K562 (cell line): ENCODE measurements around the gene AAK1. TPM values are rescaled to one million over a fixed set of nuclear protein-coding genes. Genes with fewer than 3 reads are reported as not detected.

ENCODE experiments used
- ATAC-seq: fragments of 200-7000 bp; cut with Tn5 transposase; 3 replicates; pipeline ENCODE4 v1.9.1; 2020; ENCODE audit warnings: moderate library complexity
- BruUV-seq: library from RNA; stranded (reverse); fragments of 400-500 nt; replicated peaks from 2 replicates; lab custom pipeline; 2021; lab: Mats Ljungman, UMichigan
- CTCF ChIA-PET: fragments of 300-600 bp; formaldehyde crosslinking; extraction: SDS; loops from one replicate; lab custom pipeline; 2021; ENCODE audit warnings: low intra/inter-chr PET ratio; lab: Yijun Ruan, JAX
- POLR2A ChIA-PET: fragments of 300-600, 350-650 bp; sonication (Branson Sonifier 250); formaldehyde crosslinking; extraction: SDS; loops from one replicate; lab custom pipeline; 2021; ENCODE audit warnings: antibody characterized with exemption, inconsistent platforms; lab: Yijun Ruan, JAX
- DNase-seq, 4 experiments: peaks; one replicate each; pipeline versions ENCODE4 v3.0.0 to v3.0.0-alpha.2; 2011 to 2018; ENCODE audit warnings: low spot score in 3 of 4, mixed read lengths in 3 of 4; ENCODE audit errors: extremely low read depth in 1 of 4
- FAIRE-seq: peaks from 2 replicates; lab custom pipeline; 2011; peaks lifted over from hg19 to GRCh38; lab: Jason Lieb, UNC
- H2AFZ ChIP-seq: 2 replicates; pipeline ENCODE4 v1.6.0; 2011; ENCODE audit warnings: low read depth, low read length, control low read depth, inconsistent platforms
- H3K27ac ChIP-seq: fragments of 200-600 bp; 3 replicates; pipeline ENCODE4 v1.8.0; 2011; ENCODE audit warnings: low read depth, mild to moderate bottlenecking, control low read depth, inconsistent platforms, low read length, moderate library complexity, mixed read lengths; ENCODE audit errors: extremely low read depth
- H3K27me3 ChIP-seq, 2 experiments: fragments of 300-600 bp in 1 of 2; 2 replicates in 1 of 2; 3 replicates in 1 of 2; pipeline versions ENCODE4 v1.6.0 to v1.8.0; 2011; ENCODE audit warnings: inconsistent platforms in 2 of 2, low read length in 2 of 2, mild to moderate bottlenecking in 1 of 2, mixed read lengths in 1 of 2, moderate library complexity in 1 of 2; ENCODE audit not compliant: control insufficient read depth in 2 of 2, insufficient read depth in 2 of 2
- H3K36me3 ChIP-seq: fragments of 300-600 bp; 3 replicates; pipeline ENCODE4 v1.8.0; 2011; ENCODE audit warnings: mild to moderate bottlenecking, low read length, inconsistent platforms; ENCODE audit not compliant: control insufficient read depth, insufficient read depth
- H3K4me1 ChIP-seq, 2 experiments: fragments of 200-600 bp in 1 of 2; replicated peaks in 1 of 2; 2 replicates in 1 of 2; 3 replicates in 1 of 2; pipeline versions ENCODE4 v1.5.1 to v1.8.0; 2011; ENCODE audit warnings: inconsistent platforms in 2 of 2, low read length in 2 of 2, mild to moderate bottlenecking in 1 of 2, mixed read lengths in 1 of 2, moderate library complexity in 1 of 2; ENCODE audit not compliant: control insufficient read depth in 2 of 2, insufficient read depth in 2 of 2
- H3K4me2 ChIP-seq: 2 replicates; pipeline ENCODE4 v1.6.1; 2011; ENCODE audit warnings: low read length, control low read depth, inconsistent platforms, mixed read lengths; ENCODE audit not compliant: insufficient read depth
- H3K4me3 ChIP-seq: fragments of 200-600 bp; sonication (generic), shearing (Covaris generic); 2 replicates; pipeline ENCODE4 v1.5.1; 2016; ENCODE audit warnings: control low read depth, inconsistent platforms
- H3K79me2 ChIP-seq: fragments of 200-600 bp; 3 replicates; pipeline ENCODE4 v1.8.0; 2011; ENCODE audit warnings: low read length, inconsistent platforms; ENCODE audit not compliant: control insufficient read depth, insufficient read depth
- H3K9ac ChIP-seq, 2 experiments: 2 replicates each; pipeline versions ENCODE4 v1.6.0 to v1.6.1; 2011; ENCODE audit warnings: low read depth in 2 of 2, low read length in 2 of 2, control low read depth in 1 of 2, inconsistent platforms in 1 of 2, mild to moderate bottlenecking in 1 of 2, mixed read lengths in 1 of 2; ENCODE audit not compliant: insufficient read depth in 1 of 2
- H3K9me1 ChIP-seq: one replicate; pipeline ENCODE4 v1.6.0; 2011; ENCODE audit warnings: inconsistent platforms, mild to moderate bottlenecking, low read length, moderate library complexity; ENCODE audit not compliant: control insufficient read depth, insufficient read depth
- H3K9me3 ChIP-seq: replicated peaks from 2 replicates; pipeline ENCODE4 v1.5.1; 2011; ENCODE audit warnings: low read depth, low read length, inconsistent platforms; ENCODE audit not compliant: control insufficient read depth, insufficient read depth
- H4K20me1 ChIP-seq: replicated peaks from 2 replicates; pipeline ENCODE4 v1.6.1; 2011; ENCODE audit warnings: low read length, inconsistent platforms, mixed read lengths; ENCODE audit not compliant: control insufficient read depth, insufficient read depth
- KAT2B ChIP-seq: IDR thresholded peaks from one replicate; pipeline ENCODE4 v1.6.1; 2012; ENCODE audit warnings: low read depth, mild to moderate bottlenecking, control low read depth, inconsistent platforms, low read length, moderate library complexity
- MED1 ChIP-seq: sonication (generic); formaldehyde crosslinking; IDR thresholded peaks from 2 replicates; pipeline ENCODE4 v1.8.1; 2023; ENCODE audit warnings: missing genetic modification reagents, borderline replicate concordance
- TCFL5 ChIP-seq: fragments of 250-450 bp; sonication (Bioruptor Pico); conservative IDR thresholded peaks from 2 replicates; pipeline ENCODE4 v1.6.1; 2021; ENCODE audit warnings: mild to moderate bottlenecking, moderate library complexity, matching md5 sums
- WGBS: fragments of 100-300 bp; shearing (Covaris generic); methylation state at CpG from one replicate; pipeline ENCODE4 v1.1.6; 2016; ENCODE audit warnings: low coverage, mixed read lengths; ENCODE audit not compliant: insufficient coverage; ENCODE audit errors: missing lambda C conversion rate; 5-methylcytosine and 5-hydroxymethylcytosine counted together
- in situ Hi-C: fragments of 300-500 bp; cut with MboI; formaldehyde crosslinking; loops from 4 replicates; pipeline ENCODE4 v1.15.0; 2018; ENCODE audit warnings: inconsistent platforms, mixed read lengths
- intact Hi-C: fragments of 100-400 bp; cut with micrococcal nuclease; formaldehyde crosslinking; loops from 2 replicates; pipeline ENCODE4 v1.14.2; 2022
- polyA plus RNA-seq, 8 experiments: library from polyadenylated mRNA; depleted of rRNA in 4 of 8; stranded (reverse) in 5 of 8; unstranded in 3 of 8; fragments of >200 nt; fragmentation: Nextera tagmentation in 2 of 8; fragmentation: Illumina TruSeq in 1 of 8; extraction: Ambion mirVana in 2 of 8; extraction: Trizol in 1 of 8; gene quantifications; 2 replicates each; pipeline versions ENCODE4 v1.2.1 to v1.2.3, GENCODE V29; 2011 to 2014; ENCODE audit warnings: inconsistent platforms in 1 of 8, missing spikeins in 1 of 8
- total RNA-seq, 7 experiments: library from RNA; depleted of rRNA in 6 of 7; stranded (reverse); fragments of >200 nt in 6 of 7; fragmentation: Illumina TruSeq in 2 of 7; extraction: Trizol in 2 of 7; gene quantifications; 2 replicates each; pipeline versions ENCODE4 v1.2.1 to v1.2.3, GENCODE V29; 2011 to 2021; ENCODE audit warnings: low replicate concordance in 1 of 7
- TF ChIP-seq, protein P1 (sequence below): fragments of 250-450 bp; sonication (Bioruptor Pico); IDR thresholded peaks from 2 replicates; pipeline ENCODE4 v1.8.0; 2022; ENCODE audit warnings: moderate library complexity, mild to moderate bottlenecking, inconsistent platforms

Gene AAK1
- total and polyA plus RNA-seq, 9 of the 15 experiments (the other 6 are each of a cell fraction or from before 2014, with no cell fraction given): 0.89 to 17.1 (median 6.0) TPM

DNA sequence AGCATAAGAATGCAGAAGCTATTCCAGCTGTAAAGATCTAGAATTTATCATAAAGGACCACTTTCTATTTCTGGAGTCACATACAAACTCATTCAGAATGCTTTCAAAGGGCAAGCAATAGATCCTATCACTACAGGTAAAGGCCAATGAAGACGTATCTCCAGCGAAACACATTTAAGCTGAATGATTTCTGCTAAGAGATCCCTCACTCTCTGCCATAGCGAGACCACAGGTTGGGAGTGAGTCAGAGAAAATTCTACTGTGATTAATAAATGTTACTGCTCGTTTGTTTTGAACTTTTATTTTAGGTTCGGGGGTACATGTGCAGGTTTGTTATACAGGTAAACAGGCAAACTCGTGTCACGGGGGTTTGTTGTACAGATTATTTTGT lies 133.8 kb downstream of the AAK1 start:
- H3K27ac ChIP-seq: no peak overlapping the region
- H3K79me2 ChIP-seq: no peaks in the 10 kb centered on the region
- H3K9me1 ChIP-seq: no peaks in the 10 kb centered on the region
- FAIRE-seq (no peak), ATAC-seq (no peak)
- intact Hi-C loops (no loop called here), in situ Hi-C loops (no loop called here)
- H3K9me3 ChIP-seq: no peaks in the 10 kb centered on the region
- TF ChIP-seq MED1 (CRISPR knock-in tag): no peak
- no peak for TF ChIP-seq KAT2B
- TF ChIP-seq TCFL5 (CRISPR knock-in tag): no peak
- TF ChIP-seq, protein P1, sequence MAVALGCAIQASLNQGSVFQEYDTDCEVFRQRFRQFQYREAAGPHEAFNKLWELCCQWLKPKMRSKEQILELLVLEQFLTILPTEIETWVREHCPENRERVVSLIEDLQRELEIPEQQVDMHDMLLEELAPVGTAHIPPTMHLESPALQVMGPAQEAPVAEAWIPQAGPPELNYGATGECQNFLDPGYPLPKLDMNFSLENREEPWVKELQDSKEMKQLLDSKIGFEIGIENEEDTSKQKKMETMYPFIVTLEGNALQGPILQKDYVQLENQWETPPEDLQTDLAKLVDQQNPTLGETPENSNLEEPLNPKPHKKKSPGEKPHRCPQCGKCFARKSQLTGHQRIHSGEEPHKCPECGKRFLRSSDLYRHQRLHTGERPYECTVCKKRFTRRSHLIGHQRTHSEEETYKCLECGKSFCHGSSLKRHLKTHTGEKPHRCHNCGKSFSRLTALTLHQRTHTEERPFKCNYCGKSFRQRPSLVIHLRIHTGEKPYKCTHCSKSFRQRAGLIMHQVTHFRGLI (CRISPR knock-in tag): no peak
- TF ChIP-seq, all 486 proteins: peak for 0
- 75% methylated on average over 7 of the region's 7 CpGs for WGBS
- H3K27me3 ChIP-seq: no peaks in the 10 kb centered on the region
- no peak for DNase-seq
- ChIA-PET POLR2A (interaction anchor here (0.6 kb wide), 1 partner anchor 13 kb away, joined by 3 read pairs; no protein-coding TSS in a partner anchor), CTCF (no interaction called here)
- peaks cover 16% of the 10 kb centered on the region; the same call in 2 of the 3 replicates for H3K36me3 ChIP-seq
- BruUV-seq: no TSS peak
- H3K4me3 ChIP-seq: no peak overlapping the region
- no peak overlapping the region for H3K9ac ChIP-seq
- H3K4me1 ChIP-seq: peaks cover 3% of the 10 kb centered on the region in 2 experiments; a peak in 2 of 5 replicates
- H3K4me2 ChIP-seq: no peak overlapping the region
- H4K20me1 ChIP-seq: no peaks in the 10 kb centered on the region
- no peak overlapping the region for H2AFZ ChIP-seq
